LNCaP clone FGC (cell line): ENCODE results near the gene ITPR1.

ENCODE experiments used
- DNase-seq: peaks from one replicate; pipeline ENCODE4 v3.0.0-alpha.2; 2011; ENCODE audit warnings: low read depth
- H3K4me3 ChIP-seq: 2 replicates; pipeline ENCODE4 v1.5.1; 2011; ENCODE audit warnings: mild to moderate bottlenecking, low read depth, low read length, control low read depth
- CTCF ChIP-seq: IDR thresholded peaks from 2 replicates; pipeline ENCODE4 v1.5.1; 2012; ENCODE audit warnings: mild to moderate bottlenecking; ENCODE audit not compliant: control insufficient read depth, insufficient read depth; ENCODE audit errors: extremely low read depth

Gene ITPR1

DNA sequence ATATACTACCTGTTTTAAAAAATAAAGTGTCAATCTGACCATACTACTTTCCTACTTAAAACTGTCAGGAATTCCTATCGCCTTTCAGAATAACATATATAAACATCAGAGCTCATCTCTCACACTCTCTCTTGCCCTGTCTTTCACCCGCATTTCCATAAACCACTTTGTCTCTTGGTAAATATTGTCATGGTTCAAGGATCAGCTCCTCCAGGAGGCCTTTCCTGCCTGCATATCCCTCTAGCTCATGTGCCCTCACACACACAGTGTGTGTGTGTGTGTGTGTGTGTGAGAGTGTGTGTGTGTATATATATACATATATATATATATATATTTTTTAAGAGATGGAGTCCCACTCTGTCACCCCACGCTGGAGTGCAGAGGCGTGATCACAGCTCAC lies 32.8 kb upstream of the ITPR1 start:
- no peak for TF ChIP-seq CTCF
- H3K4me3 ChIP-seq = no peak overlapping the region
- DNase-seq = no peak

DNA sequence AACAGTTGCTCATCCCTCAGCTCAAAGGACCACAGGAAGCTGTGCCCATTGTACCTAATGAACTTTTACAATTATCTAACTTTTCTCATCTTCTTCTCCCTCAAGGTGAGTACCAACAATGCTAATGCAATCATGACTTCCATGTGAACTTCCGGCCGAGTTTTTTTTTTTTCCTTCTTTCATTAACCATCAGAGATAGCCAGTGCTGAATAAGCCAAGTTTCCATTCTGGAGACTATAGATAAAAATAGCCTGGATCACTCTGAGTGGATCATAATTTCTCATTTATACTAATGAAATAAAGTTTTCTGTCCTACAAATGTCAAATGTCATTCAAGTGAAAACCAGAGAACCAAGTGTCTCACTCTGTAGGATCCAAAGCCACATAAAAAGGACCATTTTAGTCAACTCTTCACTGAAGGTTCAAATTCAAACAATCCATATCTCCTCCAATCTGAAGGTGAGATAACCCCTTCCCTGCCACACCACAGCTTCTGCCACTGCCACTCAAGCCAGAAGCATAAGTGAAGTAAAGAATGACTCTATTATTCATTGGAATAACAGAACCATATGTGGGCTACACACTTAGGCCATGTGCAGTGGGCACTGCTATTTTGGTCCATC lies 31.6 kb upstream of the ITPR1 start:
- no peak overlapping the region for H3K4me3 ChIP-seq
- no peak for DNase-seq
- no peak for TF ChIP-seq CTCF

GRCh38 chr3:4462369-4463040 lies 30.6 kb upstream of the ITPR1 start:
- TF ChIP-seq CTCF = no peak
- no peak overlapping the region for H3K4me3 ChIP-seq
- DNase-seq = no peak

DNA sequence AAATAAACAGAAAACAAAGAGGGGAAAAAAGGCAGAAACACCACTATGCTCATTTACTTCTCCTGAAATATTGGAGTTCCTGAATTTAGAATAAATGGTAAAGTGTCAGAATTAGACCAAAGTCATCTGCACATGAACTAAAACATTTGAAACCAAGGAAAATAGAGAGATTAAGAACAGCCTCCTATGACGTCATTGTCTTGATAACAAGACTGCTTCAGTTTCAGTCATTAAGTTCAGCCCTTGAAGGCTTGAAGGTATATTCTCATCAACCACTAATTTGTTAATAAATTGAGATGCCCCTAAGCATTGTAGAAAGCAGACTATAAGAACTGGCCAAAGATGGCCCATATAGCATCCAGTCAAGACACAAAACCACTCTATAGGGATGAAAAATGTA lies 28.6 kb upstream of the ITPR1 start:
- H3K4me3 ChIP-seq = no peak overlapping the region
- no peak for DNase-seq
- TF ChIP-seq CTCF = no peak

DNA sequence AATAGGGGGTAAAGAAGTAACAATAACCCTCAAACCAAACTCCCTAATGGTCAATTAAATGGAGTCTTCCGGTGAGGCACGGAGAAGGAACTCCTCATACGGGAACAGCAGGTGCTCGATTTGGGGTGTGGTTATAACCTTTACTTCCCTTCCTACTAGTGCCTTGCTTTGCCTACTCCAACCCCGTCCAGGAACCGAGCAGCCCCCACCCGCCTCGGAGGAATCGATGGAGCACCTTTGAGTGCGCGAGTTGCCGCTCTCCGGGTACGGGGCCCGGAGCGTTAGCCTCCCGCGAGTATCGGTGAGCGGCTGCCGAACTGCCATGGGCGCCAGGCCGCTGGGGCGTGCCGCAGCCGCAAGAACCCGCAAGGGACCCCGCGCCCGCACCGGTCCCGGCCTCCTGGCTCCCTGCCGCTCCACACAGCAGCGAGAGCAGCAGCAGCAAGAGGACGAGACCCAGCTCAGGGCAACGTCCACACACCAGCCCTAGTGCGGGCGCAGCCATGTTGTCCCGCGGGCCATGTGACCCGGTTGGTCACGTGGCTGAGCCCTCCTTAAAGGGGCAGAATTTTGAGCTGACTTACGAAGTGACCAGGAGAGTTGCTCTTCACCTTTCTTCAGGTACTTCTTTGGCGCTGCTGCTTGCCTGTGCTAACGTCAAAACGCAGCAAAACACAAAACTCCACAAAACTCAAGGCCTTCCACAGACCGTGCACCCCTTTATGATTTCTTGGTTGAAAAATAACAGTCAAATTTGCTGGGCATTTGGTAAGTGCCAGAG lies 26.2 kb upstream of the ITPR1 start, which contains the start of gene SUMF1:
TSS of gene SUMF1 (minus strand) at position 529 of the 781 bp plus-strand sequence. CDS start at position 505, 24 bp downstream.
- peak; percentile 54 for DNase-seq
- peak within 1 kb of the TSS; percentile 98 for H3K4me3 ChIP-seq
- TF ChIP-seq CTCF = no peak

DNA sequence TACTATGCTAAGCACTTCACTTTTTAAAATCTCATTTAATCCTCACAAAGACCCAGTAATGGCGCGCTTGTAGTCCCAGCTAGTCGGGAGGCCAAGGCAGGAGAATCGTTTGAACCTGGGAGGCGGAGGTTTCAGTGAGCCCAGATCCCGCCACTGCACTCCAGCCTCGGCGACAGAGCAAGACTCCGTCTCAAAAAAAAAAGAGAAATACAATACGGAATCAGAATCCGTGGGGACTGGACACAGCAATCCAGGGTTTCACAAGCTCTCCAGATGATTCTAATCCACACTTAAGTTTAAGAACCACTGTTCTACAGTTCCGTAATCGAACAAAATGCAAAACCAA lies 25.7 kb upstream of the ITPR1 start:
- peak overlapping the region; percentile 98 for H3K4me3 ChIP-seq
- no peak for DNase-seq

More for the DNA sequence above, 25.7 kb upstream of the ITPR1 start:
- no peak for TF ChIP-seq CTCF
